Loucy (cell line): Measurements from ENCODE around the gene CASKIN2.

Experiments used
- EZH2phosphoT487 ChIP-seq: fragments of 200-600 bp; IDR thresholded peaks from 2 replicates; pipeline ENCODE4 v1.6.1; 2018; ENCODE audit warnings: antibody characterized with exemption, mild to moderate bottlenecking, moderate library complexity, borderline replicate concordance
- TF ChIP-seq, protein P1 (sequence below): fragments of 200-600 bp; sonication (generic); conservative IDR thresholded peaks from 2 replicates; pipeline ENCODE4 v1.5.1; 2014; ENCODE audit warnings: mild to moderate bottlenecking, antibody characterized with exemption, low read length

DNA sequence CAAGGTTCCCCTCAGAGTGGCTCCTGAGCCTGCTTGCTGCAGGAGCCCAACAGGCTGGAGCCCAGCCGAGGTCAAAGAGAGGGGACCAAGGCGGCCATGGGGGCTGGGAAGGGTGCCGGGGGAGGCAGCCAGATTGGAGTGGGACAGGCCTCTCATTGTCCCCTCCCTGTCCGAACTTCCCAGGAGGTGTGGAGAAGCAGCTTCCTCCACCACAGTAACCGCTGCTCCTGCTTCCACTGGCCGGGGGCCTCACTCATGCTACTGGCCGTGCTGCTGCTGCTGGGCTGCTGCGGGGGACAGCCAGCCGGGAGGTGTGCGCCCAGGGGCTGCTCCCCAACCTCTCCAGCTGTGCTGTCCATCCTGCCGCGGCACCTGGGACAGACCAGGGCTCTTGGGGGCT is 29.6 kb downstream of the CASKIN2 start:
- TF ChIP-seq, protein P1, sequence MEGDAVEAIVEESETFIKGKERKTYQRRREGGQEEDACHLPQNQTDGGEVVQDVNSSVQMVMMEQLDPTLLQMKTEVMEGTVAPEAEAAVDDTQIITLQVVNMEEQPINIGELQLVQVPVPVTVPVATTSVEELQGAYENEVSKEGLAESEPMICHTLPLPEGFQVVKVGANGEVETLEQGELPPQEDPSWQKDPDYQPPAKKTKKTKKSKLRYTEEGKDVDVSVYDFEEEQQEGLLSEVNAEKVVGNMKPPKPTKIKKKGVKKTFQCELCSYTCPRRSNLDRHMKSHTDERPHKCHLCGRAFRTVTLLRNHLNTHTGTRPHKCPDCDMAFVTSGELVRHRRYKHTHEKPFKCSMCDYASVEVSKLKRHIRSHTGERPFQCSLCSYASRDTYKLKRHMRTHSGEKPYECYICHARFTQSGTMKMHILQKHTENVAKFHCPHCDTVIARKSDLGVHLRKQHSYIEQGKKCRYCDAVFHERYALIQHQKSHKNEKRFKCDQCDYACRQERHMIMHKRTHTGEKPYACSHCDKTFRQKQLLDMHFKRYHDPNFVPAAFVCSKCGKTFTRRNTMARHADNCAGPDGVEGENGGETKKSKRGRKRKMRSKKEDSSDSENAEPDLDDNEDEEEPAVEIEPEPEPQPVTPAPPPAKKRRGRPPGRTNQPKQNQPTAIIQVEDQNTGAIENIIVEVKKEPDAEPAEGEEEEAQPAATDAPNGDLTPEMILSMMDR: no peak
- TF ChIP-seq EZH2phosphoT487: no peak
